Esophagus squamous epithelium (tissue), 5 donors: Measurements from ENCODE around the gene FAM228A. TPM values are rescaled to one million over a fixed set of nuclear protein-coding genes. Genes with fewer than 3 reads are reported as not detected.

Experiments used
- DNase-seq: peaks from one replicate; lab custom pipeline; 2025; lab: John Stamatoyannopoulos, UW
- H3K27ac ChIP-seq, 4 donors: fragments of 200-600 bp; sonication (generic); one replicate each; pipeline ENCODE4 v1.5.1; 2016 to 2019; ENCODE audit warnings: mild to moderate bottlenecking in 1 of 4
- H3K27me3 ChIP-seq, 4 donors: fragments of 200-600 bp; sonication (generic); 1 replicate in 3 of 4; 2 replicates in 1 of 4; pipeline versions ENCODE4 v1.5.1 to v1.6.0; 2017 to 2021; ENCODE audit warnings: antibody characterized with exemption in 1 of 4
- H3K36me3 ChIP-seq, 3 donors: fragments of 200-600 bp; sonication (generic); one replicate each; pipeline ENCODE4 v1.5.1; 2016 to 2019
- H3K4me1 ChIP-seq, 3 donors: fragments of 200-600 bp; sonication (generic); one replicate each; pipeline ENCODE4 v1.5.1; 2017 to 2019
- H3K4me3 ChIP-seq, 4 donors: fragments of 200-600 bp; sonication (generic); 1 replicate in 3 of 4; 2 replicates in 1 of 4; pipeline ENCODE4 v1.5.1; 2016 to 2019; ENCODE audit warnings: mild to moderate bottlenecking in 2 of 4, moderate library complexity in 1 of 4
- H3K9me3 ChIP-seq, 3 donors: fragments of 200-600 bp; sonication (generic); one replicate each; pipeline ENCODE4 v1.5.1; 2016 to 2019
- CTCF ChIP-seq, 6 experiments: fragments of 450-650 bp in 4 of 6; fragments of 200-600 bp in 2 of 6; sonication (generic) in 2 of 6; IDR thresholded peaks; one replicate each; pipeline ENCODE4 v1.5.1; 2016 to 2019; ENCODE audit warnings: antibody characterized with exemption in 6 of 6, mild to moderate bottlenecking in 4 of 6, moderate library complexity in 4 of 6
- POLR2A ChIP-seq, 4 donors: fragments of 450-650 bp; IDR thresholded peaks; one replicate each; pipeline ENCODE4 v1.6.1; 2017; ENCODE audit warnings: antibody characterized with exemption in 4 of 4, mild to moderate bottlenecking in 4 of 4, moderate library complexity in 3 of 4
- WGBS, 2 donors: methylation state at CpG; one replicate each; pipeline ENCODE4 v1.1.5; 2018; 5-methylcytosine and 5-hydroxymethylcytosine counted together
- intact Hi-C: fragments of 100-400 bp; cut with DNase I; formaldehyde crosslinking; loops from one replicate; pipeline ENCODE4 v1.15.0; 2022
- total RNA-seq, 4 donors: library from RNA; depleted of rRNA; stranded (reverse); fragments of >200 nt; gene quantifications; one replicate each; pipeline ENCODE4 v1.1.0, GENCODE V29; 2016
- donor health status: DM: yes; HTN: yes; CAD: no.

Gene FAM228A
- total RNA-seq, 4 donors from 2014 or later = 0.19 TPM; not detected in 2

GRCh38 chr2:24220554-24221291 is 45.9 kb downstream of the FAM228A start:
- DNase-seq = no peak
- Histone ChIP-seq H3K27ac (no peak overlapping the region), H3K36me3 (peaks cover 0 to 65% (median 11%) of the 10 kb centered on the region in 3 donors), H3K4me1 (no peaks in the 10 kb centered on the region), H3K4me3 (no peak overlapping the region), H3K9me3 (no peaks in the 10 kb centered on the region), H3K27me3 (no peaks in the 10 kb centered on the region)
- TF ChIP-seq POLR2A (IDR thresholded peaks at IDR 0.05) (no peak), CTCF (IDR thresholded peaks at IDR 0.05) (no peak)
- intact Hi-C loops = no loop called here
- 88 to 93% methylated on average over 15 to 20 of the region's 20 CpGs for WGBS, 2 donors

GRCh38 chr2:24221343-24222050 is 46.6 kb downstream of the FAM228A start:
- intact Hi-C loops = no loop called here
- no peak for DNase-seq

GRCh38 chr2:24222946-24223345 is 48.1 kb downstream of the FAM228A start:
- WGBS, 2 donors = 70 to 80% methylated on average over 4 to 6 of the region's 6 CpGs
- intact Hi-C loops = no loop called here
- no peak overlapping the region for H3K27ac ChIP-seq

More at GRCh38 chr2:24221343-24222050, 46.6 kb downstream of the FAM228A start:
- no peaks in the 10 kb centered on the region for H3K27me3 ChIP-seq
- no peaks in the 10 kb centered on the region for H3K9me3 ChIP-seq
- H3K36me3 ChIP-seq = peaks cover 0 to 65% (median 4%) of the 10 kb centered on the region in 3 donors
- WGBS, 2 donors = 82 to 93% methylated on average over 5 to 6 of the region's 6 CpGs
- no peak overlapping the region for H3K27ac ChIP-seq
- H3K4me1 ChIP-seq = no peaks in the 10 kb centered on the region
- no peak overlapping the region for H3K4me3 ChIP-seq
- TF ChIP-seq POLR2A (IDR thresholded peaks at IDR 0.05) (no peak), CTCF (IDR thresholded peaks at IDR 0.05) (no peak)

DNA sequence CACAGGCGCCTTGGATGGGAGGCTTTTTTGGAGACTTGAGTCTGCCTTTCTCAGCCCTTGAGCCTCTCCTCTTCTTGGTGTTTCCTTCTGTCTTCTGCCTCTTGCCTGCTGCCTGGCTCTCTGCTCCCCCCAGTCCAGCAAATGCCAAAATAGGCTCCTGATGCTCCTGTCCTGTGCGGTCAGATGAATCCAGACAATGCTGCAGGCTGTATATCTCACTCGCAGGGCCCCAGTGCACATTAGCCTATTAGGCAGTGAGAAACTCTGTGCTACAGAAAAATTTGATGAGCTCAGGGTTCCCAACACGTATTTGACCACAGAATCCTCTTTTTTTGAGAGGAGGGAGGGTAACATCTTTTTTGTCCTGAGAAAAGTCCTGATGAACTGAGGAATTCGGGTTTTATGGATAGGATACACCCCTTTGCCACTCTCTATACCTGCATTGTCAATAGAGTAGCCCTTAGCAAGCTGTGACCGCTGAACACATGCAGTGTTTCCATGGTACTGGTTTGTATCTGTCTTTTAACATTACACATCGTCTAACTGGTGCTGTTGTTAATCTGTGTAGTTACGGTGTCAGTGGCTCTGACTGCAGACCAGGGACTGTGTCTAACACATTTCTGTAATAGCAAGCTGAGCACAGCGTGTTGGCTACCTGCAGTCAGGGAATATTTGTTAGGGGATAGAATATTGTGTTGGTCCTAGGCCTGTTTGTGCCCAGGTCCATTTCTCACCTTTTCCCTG is 50.8 kb downstream of the FAM228A start:
- TF ChIP-seq POLR2A (IDR thresholded peaks at IDR 0.05) = no peak
- TF ChIP-seq CTCF (IDR thresholded peaks at IDR 0.05) = no peak
- Histone ChIP-seq H3K27ac (no peak overlapping the region), H3K4me1 (no peaks in the 10 kb centered on the region), H3K27me3 (no peaks in the 10 kb centered on the region), H3K36me3 (peaks cover 0 to 27% (median 0%) of the 10 kb centered on the region in 3 donors), H3K4me3 (no peak overlapping the region), H3K9me3 (no peaks in the 10 kb centered on the region)
- DNase-seq = no peak
- intact Hi-C loops = no loop called here
- WGBS, 2 donors = 91 to 94% methylated on average over 9 of the region's 9 CpGs

More at GRCh38 chr2:24222946-24223345, 48.1 kb downstream of the FAM228A start:
- DNase-seq = no peak
- no peaks in the 10 kb centered on the region for H3K27me3 ChIP-seq
- H3K9me3 ChIP-seq = no peaks in the 10 kb centered on the region
- peaks cover 0 to 53% (median 0%) of the 10 kb centered on the region in 3 donors for H3K36me3 ChIP-seq
- H3K4me3 ChIP-seq = no peak overlapping the region
- H3K4me1 ChIP-seq = no peaks in the 10 kb centered on the region
- TF ChIP-seq CTCF (IDR thresholded peaks at IDR 0.05) = no peak
- no peak for TF ChIP-seq POLR2A (IDR thresholded peaks at IDR 0.05)
